Caco-2 (cell line): ENCODE measurements around the gene SCMH1. TPM values are rescaled to one million over a fixed set of nuclear protein-coding genes. Genes with fewer than 3 reads are reported as not detected.

Experiments
- BruUV-seq: library from RNA; stranded (reverse); fragments of 400-500 nt; replicated peaks from 2 replicates; lab custom pipeline; 2021; lab: Mats Ljungman, UMichigan
- CTCF ChIA-PET: fragments of 300-600 bp; sonication (Branson Sonifier 250); formaldehyde crosslinking; loops from one replicate; lab custom pipeline; 2022; ENCODE audit warnings: antibody characterized with exemption; lab: Charles Lee
- POLR2A ChIA-PET: fragments of 300-600 bp; sonication (Branson Sonifier 250); formaldehyde crosslinking; loops from one replicate; lab custom pipeline; 2022; ENCODE audit warnings: antibody characterized with exemption; lab: Charles Lee
- DNase-seq, 2 experiments: peaks; one replicate each; pipeline versions ENCODE4 v3.0.0 to v3.0.0-alpha.2; 2020 to 2022
- H3K27me3 ChIP-seq: replicated peaks from 2 replicates; pipeline ENCODE4 v1.6.0; 2011; ENCODE audit warnings: low read length; ENCODE audit not compliant: control insufficient read depth, insufficient read depth
- H3K36me3 ChIP-seq: 2 replicates; pipeline ENCODE4 v1.5.1; 2011; ENCODE audit warnings: low read length; ENCODE audit not compliant: control insufficient read depth, insufficient read depth
- H3K4me1 ChIP-seq: fragments of 250-450 bp; sonication (Bioruptor Pico); 2 replicates; pipeline ENCODE4 v1.5.1; 2020; ENCODE audit warnings: mild to moderate bottlenecking
- H3K4me3 ChIP-seq: 2 replicates; pipeline ENCODE4 v1.5.1; 2011; ENCODE audit warnings: low read depth, mild to moderate bottlenecking, control low read depth, low read length
- H3K9me3 ChIP-seq: fragments of 250-450 bp; sonication (Bioruptor Pico); 2 replicates; pipeline ENCODE4 v1.5.1; 2020; ENCODE audit warnings: mild to moderate bottlenecking, moderate library complexity
- H3K27ac Mint-ChIP-seq: one replicate; pipeline ENCODE4 v1.8.0; 2022; ENCODE audit warnings: mixed read lengths; ENCODE audit not compliant: unreplicated experiment
- H3K27me3 Mint-ChIP-seq: one replicate; pipeline ENCODE4 v1.8.0; 2022; ENCODE audit warnings: mixed read lengths; ENCODE audit not compliant: insufficient read depth, unreplicated experiment
- H3K36me3 Mint-ChIP-seq: one replicate; pipeline ENCODE4 v1.8.0; 2022; ENCODE audit warnings: mild to moderate bottlenecking, mixed read lengths; ENCODE audit not compliant: insufficient read depth, unreplicated experiment
- H3K4me1 Mint-ChIP-seq: one replicate; pipeline ENCODE4 v1.8.0; 2022; ENCODE audit warnings: low read depth, mixed read lengths; ENCODE audit not compliant: unreplicated experiment
- H3K4me3 Mint-ChIP-seq: one replicate; pipeline ENCODE4 v1.8.0; 2022; ENCODE audit warnings: mild to moderate bottlenecking, moderate library complexity, mixed read lengths; ENCODE audit not compliant: unreplicated experiment
- H3K9me3 Mint-ChIP-seq: one replicate; pipeline ENCODE4 v1.8.0; 2022; ENCODE audit warnings: mixed read lengths; ENCODE audit not compliant: unreplicated experiment
- intact Hi-C: fragments of 100-400 bp; cut with micrococcal nuclease; formaldehyde crosslinking; loops from one replicate; pipeline ENCODE4 v1.10.0; 2022; ENCODE audit not compliant: unreplicated experiment
- total RNA-seq: library from RNA; stranded (reverse); gene quantifications from 2 replicates; pipeline ENCODE4 v1.2.3, GENCODE V29; 2022
- TF ChIP-seq, protein P1 (sequence below), 2 experiments: fragments of 200-600 bp in 1 of 2; IDR thresholded peaks; 1 replicate in 1 of 2; 2 replicates in 1 of 2; pipeline versions ENCODE4 v1.5.1 to v1.8.0; 2011 to 2022; ENCODE audit warnings: antibody characterized with exemption in 1 of 2, control low read depth in 1 of 2, inconsistent platforms in 1 of 2, low read depth in 1 of 2, low read length in 1 of 2, mild to moderate bottlenecking in 1 of 2, moderate library complexity in 1 of 2; ENCODE audit not compliant: insufficient read depth in 1 of 2, severe bottlenecking in 1 of 2, unreplicated experiment in 1 of 2

The SCMH1 gene
- total RNA-seq, 1 experiment from 2014 or later: 27.6 TPM

DNA sequence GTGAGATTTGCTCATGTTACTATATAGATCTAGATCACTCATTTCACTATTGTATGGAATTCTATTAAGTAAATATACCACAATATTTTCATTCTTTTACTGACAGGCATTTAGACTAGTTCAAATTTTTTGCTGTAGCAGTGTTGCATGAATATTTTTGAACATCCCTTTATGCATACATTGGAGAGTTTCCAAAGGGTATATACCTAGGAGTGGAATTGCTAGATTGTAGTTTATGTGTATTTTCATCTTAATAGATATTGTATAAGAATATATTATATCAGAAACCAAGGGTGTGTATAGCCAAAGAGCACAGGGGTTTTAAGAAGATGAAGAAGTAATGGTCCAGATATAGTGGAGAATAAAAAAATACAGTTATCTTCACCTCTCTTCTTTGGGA is 6.2 kb downstream of the SCMH1 start:
- H3K27ac Mint-ChIP-seq: no peak overlapping the region
- H3K36me3 Mint-ChIP-seq: no peaks in the 10 kb centered on the region
- no TSS peak for BruUV-seq
- TF ChIP-seq, protein P1, sequence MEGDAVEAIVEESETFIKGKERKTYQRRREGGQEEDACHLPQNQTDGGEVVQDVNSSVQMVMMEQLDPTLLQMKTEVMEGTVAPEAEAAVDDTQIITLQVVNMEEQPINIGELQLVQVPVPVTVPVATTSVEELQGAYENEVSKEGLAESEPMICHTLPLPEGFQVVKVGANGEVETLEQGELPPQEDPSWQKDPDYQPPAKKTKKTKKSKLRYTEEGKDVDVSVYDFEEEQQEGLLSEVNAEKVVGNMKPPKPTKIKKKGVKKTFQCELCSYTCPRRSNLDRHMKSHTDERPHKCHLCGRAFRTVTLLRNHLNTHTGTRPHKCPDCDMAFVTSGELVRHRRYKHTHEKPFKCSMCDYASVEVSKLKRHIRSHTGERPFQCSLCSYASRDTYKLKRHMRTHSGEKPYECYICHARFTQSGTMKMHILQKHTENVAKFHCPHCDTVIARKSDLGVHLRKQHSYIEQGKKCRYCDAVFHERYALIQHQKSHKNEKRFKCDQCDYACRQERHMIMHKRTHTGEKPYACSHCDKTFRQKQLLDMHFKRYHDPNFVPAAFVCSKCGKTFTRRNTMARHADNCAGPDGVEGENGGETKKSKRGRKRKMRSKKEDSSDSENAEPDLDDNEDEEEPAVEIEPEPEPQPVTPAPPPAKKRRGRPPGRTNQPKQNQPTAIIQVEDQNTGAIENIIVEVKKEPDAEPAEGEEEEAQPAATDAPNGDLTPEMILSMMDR (IDR thresholded peaks at IDR 0.05; ENCODE audit: insufficient read depth in 1 of 2, low read depth in 1 of 2, low read length in 1 of 2, severe bottlenecking in 1 of 2, unreplicated experiment in 1 of 2): no peak
- no peaks in the 10 kb centered on the region for H3K9me3 ChIP-seq
- ChIA-PET CTCF (no interaction called here), POLR2A (no interaction called here)
- no peak for DNase-seq
- no peaks in the 10 kb centered on the region for H3K27me3 Mint-ChIP-seq
- no peaks in the 10 kb centered on the region for H3K36me3 ChIP-seq
- H3K4me3 ChIP-seq: no peak overlapping the region
- intact Hi-C loops: no loop called here
- no peaks in the 10 kb centered on the region for H3K27me3 ChIP-seq
- H3K9me3 Mint-ChIP-seq: no peaks in the 10 kb centered on the region
- peaks cover 56% of the 10 kb centered on the region for H3K4me1 ChIP-seq
- peaks cover 14% of the 10 kb centered on the region for H3K4me1 Mint-ChIP-seq
- H3K4me3 Mint-ChIP-seq: no peak overlapping the region

DNA sequence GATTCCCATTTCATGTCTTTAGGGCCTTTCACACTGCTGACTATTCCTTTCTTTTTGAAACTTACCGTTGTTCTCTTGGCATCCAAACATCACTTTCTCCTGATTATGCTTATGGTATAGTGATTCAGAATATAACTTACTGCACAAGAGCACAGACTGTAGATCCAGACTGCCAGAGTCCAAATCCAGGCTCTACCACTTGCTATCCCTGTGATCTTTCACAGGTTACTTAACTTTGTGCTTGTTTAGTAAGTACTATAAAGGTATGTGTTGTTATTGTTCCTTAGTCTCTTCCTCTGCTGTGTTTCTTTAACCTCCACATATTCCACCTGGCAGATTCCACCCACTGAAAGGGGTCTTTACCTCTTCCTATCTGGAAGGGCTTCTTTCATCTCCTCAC is 8.4 kb downstream of the SCMH1 start:
- Mint-ChIP-seq H3K27me3 (no peaks in the 10 kb centered on the region), H3K4me3 (no peak overlapping the region), H3K36me3 (no peaks in the 10 kb centered on the region), H3K27ac (no peak overlapping the region), H3K9me3 (no peaks in the 10 kb centered on the region), H3K4me1 (peaks cover 14% of the 10 kb centered on the region)
- Histone ChIP-seq H3K4me1 (peaks cover 40% of the 10 kb centered on the region), H3K9me3 (no peaks in the 10 kb centered on the region), H3K36me3 (no peaks in the 10 kb centered on the region), H3K4me3 (no peak overlapping the region), H3K27me3 (no peaks in the 10 kb centered on the region)
- no TSS peak for BruUV-seq
- intact Hi-C loops: no loop called here
- no peak for DNase-seq
- ChIA-PET POLR2A (no interaction called here), CTCF (no interaction called here)
- TF ChIP-seq, protein P1 (IDR thresholded peaks at IDR 0.05; ENCODE audit: insufficient read depth in 1 of 2, low read depth in 1 of 2, low read length in 1 of 2, severe bottlenecking in 1 of 2, unreplicated experiment in 1 of 2): no peak

DNA sequence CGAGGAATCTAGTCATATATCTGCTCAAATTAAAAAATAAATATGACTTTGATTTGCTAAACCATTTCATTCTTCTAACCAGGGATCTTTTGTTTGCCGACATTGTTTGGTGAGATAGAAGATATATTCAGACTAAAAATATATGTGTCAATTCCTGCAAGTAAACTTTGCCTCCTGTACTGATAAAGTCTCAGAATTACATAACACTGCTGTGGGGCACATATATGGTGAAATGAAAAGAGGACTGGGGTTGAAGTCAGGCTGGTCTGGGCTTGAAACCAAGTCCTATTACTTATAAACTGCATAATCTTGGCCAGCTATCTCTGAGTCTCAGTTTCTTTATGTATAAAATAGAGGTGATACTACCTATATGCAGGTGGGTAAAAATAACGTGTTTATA is 9.8 kb downstream of the SCMH1 start:
- peaks cover 26% of the 10 kb centered on the region for H3K4me1 ChIP-seq
- no peaks in the 10 kb centered on the region for H3K9me3 ChIP-seq
- no peaks in the 10 kb centered on the region for H3K36me3 ChIP-seq
- H3K27me3 Mint-ChIP-seq: no peaks in the 10 kb centered on the region
- ChIA-PET CTCF (no interaction called here), POLR2A (no interaction called here)
- H3K27ac Mint-ChIP-seq: no peak overlapping the region
- H3K4me3 ChIP-seq: no peak overlapping the region
- H3K9me3 Mint-ChIP-seq: no peaks in the 10 kb centered on the region
- H3K36me3 Mint-ChIP-seq: peaks cover 3% of the 10 kb centered on the region
- H3K27me3 ChIP-seq: no peaks in the 10 kb centered on the region
- TF ChIP-seq, protein P1 (IDR thresholded peaks at IDR 0.05; ENCODE audit: insufficient read depth in 1 of 2, low read depth in 1 of 2, low read length in 1 of 2, severe bottlenecking in 1 of 2, unreplicated experiment in 1 of 2): no peak
- BruUV-seq: no TSS peak
- intact Hi-C loops: no loop called here
- no peak for DNase-seq
- no peak overlapping the region for H3K4me3 Mint-ChIP-seq
- peaks cover 14% of the 10 kb centered on the region for H3K4me1 Mint-ChIP-seq
